Prostate gland (tissue), 2 donors: Measurements from ENCODE around the gene MAP4K3. TPM values are rescaled to one million over a fixed set of nuclear protein-coding genes. Genes with fewer than 3 reads are reported as not detected.
A peak's percentile ranks its signal among the peaks of the same experiment; 100 is the strongest.

Experiments
- DNase-seq: peaks from one replicate; pipeline ENCODE4 v3.0.0-alpha.2; 2019; ENCODE audit warnings: low spot score
- H3K27ac ChIP-seq, 2 donors: fragments of 200-600 bp; sonication (generic); 2 replicates each; pipeline ENCODE4 v1.5.1; 2017 to 2019
- H3K27me3 ChIP-seq: fragments of 200-600 bp; sonication (generic); replicated peaks from 2 replicates; pipeline ENCODE4 v1.5.1; 2019; ENCODE audit not compliant: insufficient read depth
- H3K36me3 ChIP-seq, 2 donors: fragments of 200-600 bp; sonication (generic); 1 replicate in 1 of 2; 2 replicates in 1 of 2; pipeline versions ENCODE4 v1.5.1 to v1.8.1; 2017 to 2019
- H3K4me1 ChIP-seq: fragments of 200-600 bp; sonication (generic); replicated peaks from 2 replicates; pipeline ENCODE4 v1.5.1; 2019
- H3K4me3 ChIP-seq, 2 donors: fragments of 200-600 bp; sonication (generic); 2 replicates each; pipeline ENCODE4 v1.5.1; 2017 to 2019
- H3K9me3 ChIP-seq: fragments of 200-600 bp; sonication (generic); 2 replicates; pipeline ENCODE4 v1.5.1; 2017
- POLR2A ChIP-seq: fragments of 450-650 bp; IDR thresholded peaks from one replicate; pipeline ENCODE4 v1.6.1; 2016; ENCODE audit warnings: antibody characterized with exemption, mild to moderate bottlenecking
- POLR2AphosphoS5 ChIP-seq: sonication (generic); formaldehyde crosslinking; IDR thresholded peaks from one replicate; pipeline ENCODE4 v1.6.1; 2017; ENCODE audit warnings: antibody characterized with exemption
- WGBS: methylation state at CpG from one replicate; pipeline ENCODE4 v1.1.5; 2018; 5-methylcytosine and 5-hydroxymethylcytosine counted together
- intact Hi-C: fragments of 100-400 bp; cut with DNase I; formaldehyde crosslinking; loops from one replicate; pipeline ENCODE4 v1.14.2; 2022
- total RNA-seq, 2 donors: library from RNA; depleted of rRNA; stranded (reverse); fragments of >200 nt; gene quantifications; one replicate each; pipeline ENCODE4 v1.1.0, GENCODE V29; 2016
- TF ChIP-seq, protein P1 (sequence below), 4 experiments: fragments of 200-600 bp in 2 of 4; fragments of 450-650 bp in 2 of 4; sonication (generic) in 2 of 4; IDR thresholded peaks; 1 replicate in 3 of 4; 2 replicates in 1 of 4; pipeline ENCODE4 v1.5.1; 2016 to 2019; ENCODE audit warnings: antibody characterized with exemption in 4 of 4, mild to moderate bottlenecking in 2 of 4, moderate library complexity in 2 of 4

MAP4K3 gene
- total RNA-seq, 2 donors from 2014 or later: 34.3 to 41.8 TPM

DNA sequence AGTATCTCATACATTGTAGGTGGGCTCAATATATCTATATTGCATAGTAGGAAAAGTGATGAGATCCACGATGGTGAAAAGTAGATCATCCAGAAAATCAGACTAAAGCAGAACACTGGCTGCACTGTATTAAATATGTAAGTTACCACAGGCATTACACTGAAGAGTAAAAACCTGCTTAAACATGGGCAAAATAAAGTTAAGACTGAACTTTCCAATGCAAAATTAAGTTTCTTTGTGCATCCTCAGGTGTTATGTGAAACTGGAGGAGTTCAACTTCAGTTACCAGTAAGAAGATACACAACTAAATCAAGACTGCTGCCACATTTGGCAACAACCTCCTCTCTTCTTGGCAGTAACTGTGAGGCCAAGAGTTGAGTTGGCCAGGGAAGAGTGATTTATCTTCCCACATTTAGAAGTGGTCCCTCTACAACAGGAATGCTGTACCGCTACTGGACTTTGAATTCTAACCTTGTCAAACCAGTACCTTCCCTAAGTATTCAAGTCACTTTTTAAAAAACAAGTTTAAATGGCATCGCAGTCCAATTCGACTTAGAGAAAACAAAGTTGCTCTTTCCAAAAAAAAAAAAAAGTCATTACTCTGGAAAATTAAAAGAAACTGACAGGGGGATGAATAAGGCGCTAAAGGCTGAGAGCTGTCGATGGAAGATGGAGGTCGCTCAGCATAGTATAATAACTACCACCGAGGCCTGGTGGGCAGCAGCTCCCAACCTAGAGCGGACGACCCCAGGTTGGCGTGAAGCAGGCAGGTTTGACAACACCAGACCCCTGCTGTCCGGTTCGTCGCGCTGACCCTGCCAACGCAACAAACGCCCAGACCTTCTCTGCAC, 1.1 kb downstream of the MAP4K3 start:
- H3K4me1 ChIP-seq: peaks cover 6% of the 10 kb centered on the region
- TF ChIP-seq POLR2AphosphoS5 (peak; percentile 49), POLR2A (no peak)
- TF ChIP-seq, protein P1, sequence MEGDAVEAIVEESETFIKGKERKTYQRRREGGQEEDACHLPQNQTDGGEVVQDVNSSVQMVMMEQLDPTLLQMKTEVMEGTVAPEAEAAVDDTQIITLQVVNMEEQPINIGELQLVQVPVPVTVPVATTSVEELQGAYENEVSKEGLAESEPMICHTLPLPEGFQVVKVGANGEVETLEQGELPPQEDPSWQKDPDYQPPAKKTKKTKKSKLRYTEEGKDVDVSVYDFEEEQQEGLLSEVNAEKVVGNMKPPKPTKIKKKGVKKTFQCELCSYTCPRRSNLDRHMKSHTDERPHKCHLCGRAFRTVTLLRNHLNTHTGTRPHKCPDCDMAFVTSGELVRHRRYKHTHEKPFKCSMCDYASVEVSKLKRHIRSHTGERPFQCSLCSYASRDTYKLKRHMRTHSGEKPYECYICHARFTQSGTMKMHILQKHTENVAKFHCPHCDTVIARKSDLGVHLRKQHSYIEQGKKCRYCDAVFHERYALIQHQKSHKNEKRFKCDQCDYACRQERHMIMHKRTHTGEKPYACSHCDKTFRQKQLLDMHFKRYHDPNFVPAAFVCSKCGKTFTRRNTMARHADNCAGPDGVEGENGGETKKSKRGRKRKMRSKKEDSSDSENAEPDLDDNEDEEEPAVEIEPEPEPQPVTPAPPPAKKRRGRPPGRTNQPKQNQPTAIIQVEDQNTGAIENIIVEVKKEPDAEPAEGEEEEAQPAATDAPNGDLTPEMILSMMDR (IDR thresholded peaks at IDR 0.05): no peak
- H3K27me3 ChIP-seq: no peaks in the 10 kb centered on the region
- no peaks in the 10 kb centered on the region for H3K36me3 ChIP-seq
- intact Hi-C loops: loop anchor here (5.0 kb wide), 2 partner anchors 49 to 81 kb away; no protein-coding TSS in a partner anchor
- peak overlapping the region; percentile 94 to 98 for H3K27ac ChIP-seq
- 2% methylated on average over 17 of the region's 17 CpGs for WGBS
- no peaks in the 10 kb centered on the region for H3K9me3 ChIP-seq
- peak overlapping the region; percentile 79 to 94 for H3K4me3 ChIP-seq
- peak; percentile 49 for DNase-seq

DNA sequence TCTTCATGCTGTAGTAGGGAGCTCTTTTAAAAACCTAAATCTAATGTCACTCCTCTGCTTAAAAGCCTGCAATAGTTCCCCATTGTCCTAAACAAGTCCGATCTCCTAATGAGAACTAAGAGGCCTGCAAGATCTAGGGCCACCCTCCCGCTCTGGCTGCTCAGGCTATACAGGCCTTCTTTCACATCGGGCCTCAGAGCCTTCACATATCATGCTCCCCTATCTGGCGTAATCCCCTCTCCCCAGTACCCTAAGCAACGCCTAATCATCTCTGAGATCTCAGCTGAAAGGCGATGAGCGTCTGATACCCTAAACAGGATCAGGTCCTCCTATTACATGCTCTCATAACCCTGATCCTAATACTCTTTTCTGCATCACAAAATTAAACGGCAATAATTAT, 1.9 kb downstream of the MAP4K3 start:
- Histone ChIP-seq H3K27me3 (no peaks in the 10 kb centered on the region), H3K4me1 (peaks cover 6% of the 10 kb centered on the region), H3K36me3 (no peaks in the 10 kb centered on the region), H3K9me3 (no peaks in the 10 kb centered on the region), H3K27ac (peak overlapping the region; percentile 94 to 98), H3K4me3 (peak overlapping the region; percentile 79 to 94)
- DNase-seq: no peak
- intact Hi-C loops: loop anchor here (5.0 kb wide), 2 partner anchors 48 to 82 kb away; no protein-coding TSS in a partner anchor
- 19% methylated on average over 8 of the region's 8 CpGs for WGBS
- no peak for TF ChIP-seq POLR2AphosphoS5
- TF ChIP-seq, protein P1 (IDR thresholded peaks at IDR 0.05): no peak
- TF ChIP-seq POLR2A: no peak

DNA sequence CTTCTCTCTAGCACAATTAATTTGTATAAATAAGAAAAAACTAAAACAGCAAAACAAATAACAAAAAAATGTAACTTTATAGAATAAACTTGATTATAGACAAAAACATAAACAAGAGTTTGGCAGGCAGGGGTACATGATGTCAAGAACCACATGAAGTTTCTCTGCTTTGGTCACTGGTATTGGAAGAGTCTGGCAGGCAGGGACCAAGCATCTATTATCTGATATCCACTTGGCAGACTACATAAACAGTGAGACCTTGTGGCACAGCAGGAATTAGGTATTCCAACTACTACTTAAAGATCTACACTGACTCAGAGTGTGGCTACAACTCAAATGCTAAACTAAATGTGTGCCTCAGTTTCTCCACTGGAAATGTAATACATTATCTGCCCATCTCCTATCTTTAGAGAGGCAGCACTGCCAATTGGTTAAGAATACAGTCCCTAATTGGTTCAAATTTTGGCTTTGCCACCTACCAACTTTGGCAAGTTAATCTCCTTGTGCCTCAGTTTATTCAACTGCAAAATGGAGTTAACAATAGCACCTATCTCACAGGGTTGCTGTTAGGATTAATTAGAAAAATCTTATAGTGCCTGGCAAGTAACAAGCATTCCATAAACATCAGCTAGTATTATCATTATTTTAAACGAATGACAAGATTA, 2.7 kb downstream of the MAP4K3 start:
- 39% methylated on average over 1 of the region's 1 CpG for WGBS
- TF ChIP-seq, protein P1 (IDR thresholded peaks at IDR 0.05): no peak
- TF ChIP-seq POLR2AphosphoS5 (no peak), POLR2A (no peak)
- peaks cover 6% of the 10 kb centered on the region for H3K4me1 ChIP-seq
- no peaks in the 10 kb centered on the region for H3K36me3 ChIP-seq
- no peak overlapping the region for H3K4me3 ChIP-seq
- DNase-seq: no peak
- intact Hi-C loops: no loop called here
- no peak overlapping the region for H3K27ac ChIP-seq
- H3K27me3 ChIP-seq: no peaks in the 10 kb centered on the region
- H3K9me3 ChIP-seq: no peaks in the 10 kb centered on the region

DNA sequence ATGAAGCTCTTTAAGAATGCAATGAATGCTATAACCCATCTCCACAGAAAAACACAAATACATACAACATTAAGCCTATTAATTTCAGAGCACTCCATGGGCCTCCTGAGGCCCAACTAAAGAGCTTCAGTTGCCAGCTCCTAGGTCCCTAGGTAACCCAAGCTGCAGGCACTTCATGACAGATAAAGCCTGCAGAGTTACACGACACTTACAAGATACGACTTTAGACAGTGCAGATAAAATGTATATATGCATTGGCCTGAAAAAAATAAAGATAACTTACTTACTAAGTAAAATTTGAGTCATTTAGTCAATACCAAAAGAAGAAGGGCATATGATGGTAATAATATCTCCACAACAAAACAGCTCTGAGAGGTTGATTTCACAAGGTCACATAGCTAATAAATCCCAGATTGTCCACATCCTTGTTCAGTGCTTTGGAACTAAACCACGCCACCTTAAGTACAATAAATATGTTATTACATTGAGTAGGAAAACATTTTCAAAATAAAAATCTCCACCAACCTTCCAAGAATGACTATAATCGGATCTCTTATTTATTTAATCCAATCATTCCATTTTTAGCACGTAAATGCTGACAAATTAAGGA, 3.4 kb downstream of the MAP4K3 start:
- no peak for DNase-seq
- intact Hi-C loops: no loop called here
- WGBS: 42% methylated on average over 5 of the region's 5 CpGs
- Histone ChIP-seq H3K36me3 (no peaks in the 10 kb centered on the region), H3K4me3 (no peak overlapping the region), H3K4me1 (peaks cover 6% of the 10 kb centered on the region), H3K9me3 (no peaks in the 10 kb centered on the region), H3K27ac (no peak overlapping the region), H3K27me3 (no peaks in the 10 kb centered on the region)
- TF ChIP-seq POLR2A: no peak
- TF ChIP-seq, protein P1 (IDR thresholded peaks at IDR 0.05): no peak
- no peak for TF ChIP-seq POLR2AphosphoS5
